SK-N-SH (cell line): Measurements from ENCODE around the gene DLX1. TPM values are rescaled to one million over a fixed set of nuclear protein-coding genes. Genes with fewer than 3 reads are reported as not detected.

Source experiments
- CTCF ChIA-PET: fragments of 300-600, 350-600 bp; formaldehyde crosslinking; extraction: SDS; loops from one replicate; lab custom pipeline; 2021; lab: Yijun Ruan, JAX
- POLR2A ChIA-PET: fragments of 350-600 bp; sonication (Branson Sonifier 250); formaldehyde crosslinking; extraction: SDS; loops from one replicate; lab custom pipeline; 2020; ENCODE audit warnings: antibody characterized with exemption, inconsistent platforms; lab: Yijun Ruan, JAX
- DNase-seq: peaks from one replicate; pipeline ENCODE4 v3.0.0; 2012
- H2AFZ ChIP-seq: fragments of 200-600 bp; sonication (generic); 2 replicates; pipeline ENCODE4 v1.8.1; 2016; ENCODE audit warnings: antibody characterized with exemption, mild to moderate bottlenecking, low read depth
- H3F3A ChIP-seq: fragments of 200-600 bp; sonication (generic); replicated peaks from 2 replicates; pipeline ENCODE3; 2016; ENCODE audit warnings: antibody characterized with exemption, mild to moderate bottlenecking; ENCODE audit not compliant: insufficient read depth
- H3K27ac ChIP-seq, 2 experiments: fragments of 200-500 bp in 1 of 2; fragments of 200-600 bp in 1 of 2; sonication (Bioruptor generic) in 1 of 2; sonication (generic), shearing (Covaris generic) in 1 of 2; 2 replicates each; pipeline versions ENCODE4 v1.5.1 to v1.6.1; 2014 to 2016; ENCODE audit warnings: low read depth in 2 of 2, inconsistent platforms in 1 of 2, low read length in 1 of 2, mild to moderate bottlenecking in 1 of 2, mixed read lengths in 1 of 2
- H3K27me3 ChIP-seq: fragments of 200-600 bp; sonication (generic), shearing (Covaris generic); 2 replicates; pipeline ENCODE4 v1.6.1; 2016; ENCODE audit warnings: mixed run types; ENCODE audit not compliant: insufficient read depth
- H3K36me3 ChIP-seq, 2 experiments: fragments of 200-500 bp in 1 of 2; fragments of 200-600 bp in 1 of 2; sonication (Bioruptor generic) in 1 of 2; sonication (generic) in 1 of 2; replicated peaks in 1 of 2; 2 replicates each; pipeline versions ENCODE3 to v1.5.1; 2014 to 2016; ENCODE audit warnings: low read length in 1 of 2, mild to moderate bottlenecking in 1 of 2; ENCODE audit not compliant: insufficient read depth in 2 of 2, control insufficient read depth in 1 of 2
- H3K4me1 ChIP-seq, 2 experiments: fragments of 200-500 bp in 1 of 2; fragments of 200-600 bp in 1 of 2; sonication (Bioruptor generic) in 1 of 2; sonication (generic), shearing (Covaris generic) in 1 of 2; 2 replicates each; pipeline versions ENCODE4 v1.5.1 to v1.6.1; 2014 to 2016; ENCODE audit warnings: low read depth in 1 of 2, low read length in 1 of 2, mixed run types in 1 of 2; ENCODE audit not compliant: insufficient read depth in 2 of 2, control insufficient read depth in 1 of 2
- H3K4me2 ChIP-seq: fragments of 200-600 bp; sonication (generic), shearing (Covaris generic); 2 replicates; pipeline ENCODE4 v1.6.1; 2017; ENCODE audit warnings: mixed run types
- H3K4me3 ChIP-seq, 2 experiments: fragments of 200-500 bp in 1 of 2; fragments of 200-600 bp in 1 of 2; sonication (Bioruptor generic) in 1 of 2; sonication (generic), shearing (Covaris generic) in 1 of 2; 2 replicates each; pipeline versions ENCODE4 v1.5.1 to v1.8.1; 2014 to 2016; ENCODE audit warnings: low read depth in 2 of 2, inconsistent platforms in 1 of 2, low read length in 1 of 2, mild to moderate bottlenecking in 1 of 2, mixed read lengths in 1 of 2, moderate library complexity in 1 of 2
- H3K79me2 ChIP-seq: fragments of 200-600 bp; sonication (generic); 2 replicates; pipeline ENCODE4 v1.8.1; 2017; ENCODE audit warnings: mild to moderate bottlenecking; ENCODE audit not compliant: insufficient read depth
- H3K9ac ChIP-seq: fragments of 200-600 bp; sonication (generic); 2 replicates; pipeline ENCODE4 v1.6.1; 2017; ENCODE audit warnings: mixed run types
- H3K9me2 ChIP-seq: fragments of 200-600 bp; sonication (generic); 2 replicates; pipeline ENCODE4 v1.6.1; 2017; ENCODE audit warnings: mixed run types
- H3K9me3 ChIP-seq: fragments of 200-600 bp; sonication (generic); 2 replicates; pipeline ENCODE4 v1.6.1; 2017; ENCODE audit warnings: mixed run types, mild to moderate bottlenecking, moderate library complexity
- H4K20me1 ChIP-seq: fragments of 200-600 bp; sonication (generic); 2 replicates; pipeline ENCODE4 v1.6.1; 2017; ENCODE audit warnings: mild to moderate bottlenecking, mixed run types; ENCODE audit not compliant: insufficient read depth
- CHD2 ChIP-seq: fragments of 150-350 bp; IDR thresholded peaks from 2 replicates; pipeline ENCODE4 v1.6.1; 2018; ENCODE audit warnings: low read length; ENCODE audit not compliant: partially characterized antibody
- CTCF ChIP-seq: fragments of 200-600 bp; sonication (generic); IDR thresholded peaks from 2 replicates; pipeline ENCODE4 v1.6.1; 2017; ENCODE audit warnings: antibody characterized with exemption, mild to moderate bottlenecking, moderate library complexity
- EZH2phosphoT487 ChIP-seq: fragments of 200-600 bp; sonication (generic); IDR thresholded peaks from 2 replicates; pipeline ENCODE4 v1.6.1; 2017; ENCODE audit warnings: low read depth, mixed run types, mild to moderate bottlenecking, antibody characterized with exemption, moderate library complexity, borderline replicate concordance
- FOXJ3 ChIP-seq: sonication (generic); formaldehyde crosslinking; IDR thresholded peaks from 2 replicates; pipeline ENCODE4 v1.5.1; 2020; ENCODE audit warnings: mild to moderate bottlenecking, missing genetic modification reagents
- IRF3 ChIP-seq: fragments of 150-350 bp; IDR thresholded peaks from 2 replicates; pipeline ENCODE4 v1.6.1; 2016; ENCODE audit warnings: mild to moderate bottlenecking, low read depth, low read length
- JUND ChIP-seq: IDR thresholded peaks from 2 replicates; pipeline ENCODE4 v1.4.0; 2012
- POLR2AphosphoS5 ChIP-seq: IDR thresholded peaks from 2 replicates; pipeline ENCODE4 v1.6.1; 2012; ENCODE audit warnings: low read depth, low read length
- SIN3A ChIP-seq: IDR thresholded peaks from 2 replicates; pipeline ENCODE4 v1.6.1; 2012; ENCODE audit warnings: low read depth, mild to moderate bottlenecking, low read length, moderate library complexity, borderline replicate concordance
- TCF12 ChIP-seq: IDR thresholded peaks from 2 replicates; pipeline ENCODE4 v1.4.0; 2012
- YY1 ChIP-seq: IDR thresholded peaks from 2 replicates; pipeline ENCODE4 v1.4.0; 2012; ENCODE audit warnings: low read depth, mild to moderate bottlenecking
- WGBS: methylation state at CpG from one replicate; pipeline ENCODE4 v1.1.6; 2017; ENCODE audit warnings: low lambda C conversion rate; 5-methylcytosine and 5-hydroxymethylcytosine counted together
- polyA plus RNA-seq, 3 experiments: library from polyadenylated mRNA; depleted of rRNA; stranded (reverse); fragments of >200 nt; gene quantifications; 2 replicates each; pipeline ENCODE4 v1.2.3, GENCODE V29; 2012

Gene DLX1
- polyA plus RNA-seq, 1 of the 3 experiments (the other 2 are of a cell fraction), result 0.07 TPM

GRCh38 chr2:172052000-172052983 is 33.0 kb upstream of the DLX1 start:
- Histone ChIP-seq H3K36me3 (no peaks in the 10 kb centered on the region), H3K4me1 (peaks cover 3 to 18% of the 10 kb centered on the region in 2 experiments; a peak in 3 of 4 replicates), H4K20me1 (no peaks in the 10 kb centered on the region), H3K27me3 (no peaks in the 10 kb centered on the region), H3K27ac (no peak overlapping the region), H3K4me2 (no peak overlapping the region), H3K9ac (no peak overlapping the region), H3K79me2 (no peaks in the 10 kb centered on the region), H3K4me3 (no peak overlapping the region), H3K9me2 (no peaks in the 10 kb centered on the region), H3F3A (no peaks in the 10 kb centered on the region), H2AFZ (no peak overlapping the region), H3K9me3 (no peaks in the 10 kb centered on the region)
- ChIA-PET CTCF (interaction anchor here (0.9 to 1.4 kb wide), 4 partner anchors 9 to 346 kb away, joined by 3 to 5 read pairs (median 4); partner anchors contain the start of gene DLX2), POLR2A (interaction anchor here (0.5 kb wide), 1 partner anchor 48 kb away, joined by 4 read pairs; no protein-coding TSS in a partner anchor)
- peak; percentile 28 for DNase-seq
- WGBS, result 66% methylated on average over 4 of the region's 4 CpGs
- no peak for TF ChIP-seq YY1
- TF ChIP-seq FOXJ3 (CRISPR knock-in tag), result no peak

DNA sequence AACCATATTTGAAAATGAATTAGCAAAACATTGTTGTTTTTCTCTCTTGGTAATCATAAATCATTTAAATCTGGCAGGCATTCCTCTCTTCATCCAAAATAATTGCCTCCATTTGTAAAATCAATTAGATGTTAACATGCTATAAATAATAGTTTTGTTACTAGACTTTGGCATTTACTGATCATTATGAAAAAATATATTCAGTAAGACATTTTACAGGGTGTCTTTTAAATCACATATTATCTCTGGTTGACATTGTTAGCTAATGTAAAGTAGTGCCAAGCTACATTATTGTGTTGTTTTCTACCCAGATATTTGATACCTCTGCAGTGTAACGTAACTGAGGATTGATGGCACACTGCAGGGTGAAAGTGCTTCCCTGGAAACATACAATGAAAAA is 31.8 kb upstream of the DLX1 start:
- ChIA-PET CTCF (interaction anchor here (1.4 kb wide), 1 partner anchor 49 kb away, joined by 4 read pairs; the partner anchor contains the start of gene DLX2), POLR2A (no interaction called here)
- no peak for DNase-seq
- Histone ChIP-seq H4K20me1 (no peaks in the 10 kb centered on the region), H3K9me3 (no peaks in the 10 kb centered on the region), H3K27ac (no peak overlapping the region), H3K79me2 (no peaks in the 10 kb centered on the region), H3K4me3 (no peak overlapping the region), H2AFZ (no peak overlapping the region), H3K36me3 (no peaks in the 10 kb centered on the region), H3K9ac (no peak overlapping the region), H3K27me3 (no peaks in the 10 kb centered on the region), H3F3A (no peaks in the 10 kb centered on the region), H3K4me2 (no peak overlapping the region), H3K9me2 (no peaks in the 10 kb centered on the region), H3K4me1 (peaks cover 3 to 18% of the 10 kb centered on the region in 2 experiments; a peak in 3 of 4 replicates)
- TF ChIP-seq EZH2phosphoT487, result no peak
- TF ChIP-seq JUND, result no peak
- TF ChIP-seq CTCF, result no peak
- no peak for TF ChIP-seq IRF3
- no peak for TF ChIP-seq FOXJ3 (CRISPR knock-in tag)
- no peak for TF ChIP-seq SIN3A
- no peak for TF ChIP-seq TCF12
- no peak for TF ChIP-seq POLR2AphosphoS5
- TF ChIP-seq CHD2, result no peak
- WGBS, result 88% methylated on average over 1 of the region's 1 CpG
